Measurements from ENCODE around the gene AFF2.

Gene AFF2

DNA sequence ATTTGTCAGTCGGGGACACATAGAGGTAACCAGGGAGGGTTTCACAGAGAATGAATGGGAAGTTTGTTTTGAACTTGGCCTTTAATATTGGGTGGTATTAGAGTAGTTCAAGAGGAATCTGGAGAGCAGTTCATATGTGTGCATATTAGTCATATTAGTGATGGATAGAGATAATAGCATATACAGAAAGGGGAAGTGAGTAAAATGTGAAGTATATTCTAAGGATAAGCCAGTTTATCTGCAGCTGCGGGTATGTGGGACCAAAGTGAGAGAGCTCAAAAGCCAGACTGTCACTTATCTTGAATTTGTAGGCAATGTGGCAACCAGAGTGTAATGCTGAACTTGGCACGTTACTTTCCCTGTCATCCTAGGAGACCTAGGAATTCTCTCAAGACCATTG is 169.9 kb downstream of the AFF2 start:
- Histone ChIP-seq H3K27me3 (ENCODE audit: control insufficient read depth, insufficient read depth, low read length) (no peaks in the 10 kb centered on the region), H3K9ac (ENCODE audit: low read depth, low read length) (no peak overlapping the region), H3K9me3 (ENCODE audit: control insufficient read depth, insufficient read depth, low read length) (peaks cover 36% of the 10 kb centered on the region), H3K4me1 (ENCODE audit: control insufficient read depth, insufficient read depth, low read length) (no peaks in the 10 kb centered on the region), H3K27ac (ENCODE audit: low read depth, low read length) (no peak overlapping the region), H3K36me3 (ENCODE audit: control insufficient read depth, insufficient read depth, low read length) (no peaks in the 10 kb centered on the region), H3K4me3 (ENCODE audit: low read depth, low read length) (no peak overlapping the region)

DNA sequence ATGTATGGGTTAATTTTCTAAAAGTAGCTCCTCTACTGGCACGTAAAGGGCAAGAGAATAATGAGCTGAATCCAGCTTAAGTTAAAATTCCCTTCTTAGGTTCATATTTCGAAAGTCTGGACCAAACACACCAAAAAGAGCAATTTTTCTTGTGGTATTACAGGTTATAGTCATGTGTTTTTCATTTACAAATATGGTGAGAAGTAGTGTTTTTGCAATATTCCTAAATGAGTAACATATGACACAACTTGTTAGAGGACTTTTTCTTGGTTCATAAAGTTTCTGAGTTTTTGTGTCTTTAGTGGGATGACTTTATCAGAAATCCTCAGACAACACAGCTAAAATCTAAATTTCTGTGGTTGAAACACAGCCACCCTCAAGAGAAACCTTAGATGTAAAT is 172.1 kb downstream of the AFF2 start:
- no peak overlapping the region for H3K4me3 ChIP-seq (ENCODE audit: low read depth, low read length)
- no peak overlapping the region for H3K27ac ChIP-seq (ENCODE audit: low read depth, low read length)
- no peaks in the 10 kb centered on the region for H3K27me3 ChIP-seq (ENCODE audit: control insufficient read depth, insufficient read depth, low read length)
- no peaks in the 10 kb centered on the region for H3K36me3 ChIP-seq (ENCODE audit: control insufficient read depth, insufficient read depth, low read length)
- no peaks in the 10 kb centered on the region for H3K4me1 ChIP-seq (ENCODE audit: control insufficient read depth, insufficient read depth, low read length)
- peaks cover 28% of the 10 kb centered on the region for H3K9me3 ChIP-seq (ENCODE audit: control insufficient read depth, insufficient read depth, low read length)
- H3K9ac ChIP-seq (ENCODE audit: low read depth, low read length) = no peak overlapping the region

DNA sequence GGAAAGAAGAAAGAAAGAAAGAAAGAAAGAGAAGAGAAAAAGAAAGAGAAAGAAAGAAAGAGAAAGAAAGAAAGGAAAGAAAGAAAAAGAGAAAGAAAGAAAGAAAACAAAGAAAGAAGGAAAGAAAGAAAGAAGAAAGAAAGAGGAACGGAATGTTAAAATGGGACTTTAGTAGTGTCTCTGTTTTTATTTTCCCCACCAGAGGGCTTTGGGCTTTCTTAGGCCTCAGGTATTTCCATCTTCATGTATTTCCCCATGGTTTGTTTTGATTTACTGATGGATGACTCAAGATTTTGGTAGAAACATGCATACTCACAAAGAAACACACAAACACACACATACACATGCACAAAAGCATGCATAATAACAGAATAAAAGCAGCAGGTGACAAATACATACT is 181.2 kb downstream of the AFF2 start:
- Histone ChIP-seq H3K27ac (ENCODE audit: low read depth, low read length) (no peak overlapping the region), H3K27me3 (ENCODE audit: control insufficient read depth, insufficient read depth, low read length) (no peaks in the 10 kb centered on the region), H3K9me3 (ENCODE audit: control insufficient read depth, insufficient read depth, low read length) (no peaks in the 10 kb centered on the region), H3K4me1 (ENCODE audit: control insufficient read depth, insufficient read depth, low read length) (no peaks in the 10 kb centered on the region), H3K36me3 (ENCODE audit: control insufficient read depth, insufficient read depth, low read length) (no peaks in the 10 kb centered on the region), H3K9ac (ENCODE audit: low read depth, low read length) (no peak overlapping the region), H3K4me3 (ENCODE audit: low read depth, low read length) (no peak overlapping the region)

GRCh38 chrX:148682206-148682605 is 181.8 kb downstream of the AFF2 start:
- Histone ChIP-seq H3K4me3 (ENCODE audit: low read depth, low read length) (no peak overlapping the region), H3K27ac (ENCODE audit: low read depth, low read length) (no peak overlapping the region), H3K9ac (ENCODE audit: low read depth, low read length) (no peak overlapping the region), H3K4me1 (ENCODE audit: control insufficient read depth, insufficient read depth, low read length) (no peaks in the 10 kb centered on the region), H3K36me3 (ENCODE audit: control insufficient read depth, insufficient read depth, low read length) (no peaks in the 10 kb centered on the region), H3K9me3 (ENCODE audit: control insufficient read depth, insufficient read depth, low read length) (no peaks in the 10 kb centered on the region), H3K27me3 (ENCODE audit: control insufficient read depth, insufficient read depth, low read length) (no peaks in the 10 kb centered on the region)

GRCh38 chrX:148691456-148691855 is 191.0 kb downstream of the AFF2 start:
- Histone ChIP-seq H3K36me3 (ENCODE audit: control insufficient read depth, insufficient read depth, low read length) (no peaks in the 10 kb centered on the region), H3K27ac (ENCODE audit: low read depth, low read length) (no peak overlapping the region), H3K9me3 (ENCODE audit: control insufficient read depth, insufficient read depth, low read length) (no peaks in the 10 kb centered on the region), H3K9ac (ENCODE audit: low read depth, low read length) (no peak overlapping the region), H3K4me1 (ENCODE audit: control insufficient read depth, insufficient read depth, low read length) (peaks cover 9% of the 10 kb centered on the region), H3K27me3 (ENCODE audit: control insufficient read depth, insufficient read depth, low read length) (no peaks in the 10 kb centered on the region), H3K4me3 (ENCODE audit: low read depth, low read length) (no peak overlapping the region)

DNA sequence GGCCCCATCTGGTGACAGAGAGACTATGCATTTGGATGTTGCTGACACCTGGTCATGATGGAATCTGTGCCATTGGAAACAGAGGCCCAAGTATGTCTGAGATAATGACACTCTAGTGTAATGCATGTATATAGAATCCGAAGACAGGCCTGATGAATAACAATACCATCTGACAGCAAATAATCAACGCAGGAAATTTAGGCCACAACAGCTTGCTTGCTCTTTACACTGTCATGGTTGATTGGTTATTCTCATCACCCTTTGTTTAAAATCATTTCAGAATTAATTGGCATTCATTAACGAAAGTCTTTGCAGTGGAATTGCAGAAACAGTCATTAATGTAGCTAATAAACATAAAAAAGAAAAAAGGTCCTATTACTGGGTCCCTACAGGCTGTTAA is 194.8 kb downstream of the AFF2 start:
- Histone ChIP-seq H3K27ac (ENCODE audit: low read depth, low read length) (no peak overlapping the region), H3K9me3 (ENCODE audit: control insufficient read depth, insufficient read depth, low read length) (no peaks in the 10 kb centered on the region), H3K27me3 (ENCODE audit: control insufficient read depth, insufficient read depth, low read length) (no peaks in the 10 kb centered on the region), H3K36me3 (ENCODE audit: control insufficient read depth, insufficient read depth, low read length) (no peaks in the 10 kb centered on the region), H3K4me1 (ENCODE audit: control insufficient read depth, insufficient read depth, low read length) (peaks cover 9% of the 10 kb centered on the region), H3K4me3 (ENCODE audit: low read depth, low read length) (no peak overlapping the region), H3K9ac (ENCODE audit: low read depth, low read length) (no peak overlapping the region)

DNA sequence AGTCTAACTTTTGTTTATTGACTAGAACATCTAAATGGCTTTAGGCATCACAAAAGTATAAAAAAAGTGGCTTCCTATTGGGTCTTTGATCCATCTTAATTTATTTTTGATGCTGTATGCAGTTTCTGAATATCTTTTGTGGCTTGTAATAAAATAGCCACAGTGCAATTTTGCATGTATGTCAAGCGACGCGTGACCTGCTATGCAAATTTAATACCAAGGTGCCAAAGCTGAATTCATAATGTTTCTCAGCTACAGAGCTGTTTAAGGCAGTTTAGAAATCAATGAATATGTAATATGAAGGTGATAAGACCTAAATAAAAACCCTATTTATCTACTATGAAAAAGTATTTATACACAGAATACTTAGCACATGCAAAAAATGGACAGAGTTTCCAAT is 197.8 kb downstream of the AFF2 start:
- H3K4me1 ChIP-seq (ENCODE audit: control insufficient read depth, insufficient read depth, low read length) = peaks cover 9% of the 10 kb centered on the region
- H3K9me3 ChIP-seq (ENCODE audit: control insufficient read depth, insufficient read depth, low read length) = no peaks in the 10 kb centered on the region
- no peaks in the 10 kb centered on the region for H3K27me3 ChIP-seq (ENCODE audit: control insufficient read depth, insufficient read depth, low read length)
- no peak overlapping the region for H3K9ac ChIP-seq (ENCODE audit: low read depth, low read length)
- no peaks in the 10 kb centered on the region for H3K36me3 ChIP-seq (ENCODE audit: control insufficient read depth, insufficient read depth, low read length)
- no peak overlapping the region for H3K4me3 ChIP-seq (ENCODE audit: low read depth, low read length)
- H3K27ac ChIP-seq (ENCODE audit: low read depth, low read length) = no peak overlapping the region

GRCh38 chrX:148700021-148700420 is 199.6 kb downstream of the AFF2 start:
- Histone ChIP-seq H3K9me3 (ENCODE audit: control insufficient read depth, insufficient read depth, low read length) (no peaks in the 10 kb centered on the region), H3K4me3 (ENCODE audit: low read depth, low read length) (no peak overlapping the region), H3K27me3 (ENCODE audit: control insufficient read depth, insufficient read depth, low read length) (no peaks in the 10 kb centered on the region), H3K4me1 (ENCODE audit: control insufficient read depth, insufficient read depth, low read length) (peaks cover 9% of the 10 kb centered on the region), H3K27ac (ENCODE audit: low read depth, low read length) (no peak overlapping the region), H3K36me3 (ENCODE audit: control insufficient read depth, insufficient read depth, low read length) (no peaks in the 10 kb centered on the region), H3K9ac (ENCODE audit: low read depth, low read length) (no peak overlapping the region)

DNA sequence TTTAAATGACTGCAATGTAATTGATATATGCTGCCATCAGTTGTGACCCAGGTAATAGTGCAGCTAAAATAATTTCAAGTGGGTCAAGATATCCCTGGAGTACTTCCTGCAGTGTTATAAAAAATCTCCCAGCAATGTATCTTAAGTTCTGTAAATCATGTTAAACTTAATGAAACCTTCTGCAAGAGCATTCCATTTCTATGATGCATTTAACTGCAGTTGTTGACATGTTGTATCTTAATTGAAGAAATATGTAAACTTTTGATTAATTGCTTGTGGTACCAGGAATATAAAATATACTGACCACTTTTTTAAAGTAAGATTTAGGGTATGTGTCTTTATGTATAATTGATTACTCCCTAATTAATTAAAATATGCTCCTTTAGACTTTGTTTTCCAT is 213.6 kb downstream of the AFF2 start:
- H3K9me3 ChIP-seq (ENCODE audit: control insufficient read depth, insufficient read depth, low read length) = no peaks in the 10 kb centered on the region
- H3K36me3 ChIP-seq (ENCODE audit: control insufficient read depth, insufficient read depth, low read length) = no peaks in the 10 kb centered on the region
- no peaks in the 10 kb centered on the region for H3K27me3 ChIP-seq (ENCODE audit: control insufficient read depth, insufficient read depth, low read length)

GRCh38 chrX:148715361-148715760 is 214.9 kb downstream of the AFF2 start:
- H3K4me1 ChIP-seq (ENCODE audit: control insufficient read depth, insufficient read depth, low read length) = no peaks in the 10 kb centered on the region
- no peak overlapping the region for H3K4me3 ChIP-seq (ENCODE audit: low read depth, low read length)
- no peak overlapping the region for H3K27ac ChIP-seq (ENCODE audit: low read depth, low read length)
- no peaks in the 10 kb centered on the region for H3K27me3 ChIP-seq (ENCODE audit: control insufficient read depth, insufficient read depth, low read length)
- H3K9ac ChIP-seq (ENCODE audit: low read depth, low read length) = no peak overlapping the region
- H3K9me3 ChIP-seq (ENCODE audit: control insufficient read depth, insufficient read depth, low read length) = no peaks in the 10 kb centered on the region
- H3K36me3 ChIP-seq (ENCODE audit: control insufficient read depth, insufficient read depth, low read length) = no peaks in the 10 kb centered on the region

More for the DNA sequence above, 213.6 kb downstream of the AFF2 start:
- Histone ChIP-seq H3K9ac (ENCODE audit: low read depth, low read length) (no peak overlapping the region), H3K4me3 (ENCODE audit: low read depth, low read length) (no peak overlapping the region), H3K4me1 (ENCODE audit: control insufficient read depth, insufficient read depth, low read length) (no peaks in the 10 kb centered on the region), H3K27ac (ENCODE audit: low read depth, low read length) (no peak overlapping the region)

DNA sequence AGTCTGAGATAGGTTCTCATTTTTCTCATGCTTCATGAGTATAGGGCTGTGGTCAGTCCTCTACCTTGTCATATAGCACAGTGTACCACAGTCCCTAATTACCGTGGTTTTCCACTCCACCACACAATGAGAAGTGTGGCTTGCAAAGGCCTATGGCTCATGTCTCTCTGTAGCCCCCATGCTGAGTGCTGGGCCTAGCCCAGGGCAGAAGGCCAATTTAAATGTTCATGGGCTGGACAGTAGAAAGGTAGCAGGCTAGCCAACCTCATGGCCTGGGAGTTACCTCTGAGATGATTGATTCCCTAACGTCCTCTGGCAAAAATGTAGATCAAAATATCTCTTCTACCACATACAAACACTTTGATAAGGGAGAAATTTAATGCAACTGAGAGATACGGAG is 222.5 kb downstream of the AFF2 start:
- Histone ChIP-seq H3K4me1 (ENCODE audit: control insufficient read depth, insufficient read depth, low read length) (no peaks in the 10 kb centered on the region), H3K36me3 (ENCODE audit: control insufficient read depth, insufficient read depth, low read length) (no peaks in the 10 kb centered on the region), H3K27me3 (ENCODE audit: control insufficient read depth, insufficient read depth, low read length) (no peaks in the 10 kb centered on the region), H3K9me3 (ENCODE audit: control insufficient read depth, insufficient read depth, low read length) (no peaks in the 10 kb centered on the region), H3K27ac (ENCODE audit: low read depth, low read length) (no peak overlapping the region), H3K4me3 (ENCODE audit: low read depth, low read length) (no peak overlapping the region), H3K9ac (ENCODE audit: low read depth, low read length) (no peak overlapping the region)

- Histone ChIP-seq H3K4me1 (ENCODE audit: control insufficient read depth, insufficient read depth, low read length) (no peaks in the 10 kb centered on the region), H3K27ac (ENCODE audit: low read depth, low read length) (no peak overlapping the region), H3K9ac (ENCODE audit: low read depth, low read length) (no peak overlapping the region), H3K9me3 (ENCODE audit: control insufficient read depth, insufficient read depth, low read length) (no peaks in the 10 kb centered on the region), H3K4me3 (ENCODE audit: low read depth, low read length) (no peak overlapping the region), H3K27me3 (ENCODE audit: control insufficient read depth, insufficient read depth, low read length) (no peaks in the 10 kb centered on the region), H3K36me3 (ENCODE audit: control insufficient read depth, insufficient read depth, low read length) (no peaks in the 10 kb centered on the region)
Measured at GRCh38 chrX:148723551-148723950, 223.1 kb downstream of the AFF2 start.
